Kidney tubule cell (primary cell): ENCODE results near the gene MTRFR.
A peak's percentile ranks its signal among the peaks of the same experiment; 100 is the strongest.

ENCODE experiments used
- DNase-seq: peaks from one replicate; pipeline ENCODE4 v3.0.0-alpha.2; 2018; ENCODE audit warnings: low spot score

The MTRFR gene

GRCh38 chr12:123270214-123271000 lies 37.2 kb downstream of the MTRFR start:
- DNase-seq = peak; percentile 15

- peak; percentile 69 for DNase-seq
Measured at GRCh38 chr12:123271001-123271668, 37.9 kb downstream of the MTRFR start.

GRCh38 chr12:123273166-123273565 lies 39.9 kb downstream of the MTRFR start:
- no peak for DNase-seq

- no peak for DNase-seq
Measured at GRCh38 chr12:123278101-123278627, 44.9 kb downstream of the MTRFR start.

DNA sequence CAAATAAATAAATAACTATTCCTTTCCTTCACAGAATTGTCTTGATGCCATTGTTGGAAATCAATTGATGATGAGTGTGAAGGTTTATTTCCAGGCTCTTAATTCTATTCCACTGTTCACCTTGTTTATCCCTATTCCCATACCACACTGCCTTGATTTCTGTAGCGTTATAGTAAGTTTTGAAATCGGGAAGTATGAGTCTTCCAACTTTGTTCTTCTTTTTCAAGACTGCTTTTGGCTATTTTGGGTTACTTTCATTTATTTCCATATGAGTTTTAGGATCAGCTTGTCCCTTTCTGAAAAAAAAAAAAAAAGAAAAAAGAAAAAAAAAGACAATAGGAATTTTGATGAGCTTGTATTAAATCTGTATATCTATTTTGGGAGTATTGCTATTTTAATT lies 47.7 kb downstream of the MTRFR start:
- no peak for DNase-seq

- DNase-seq = no peak
Measured at GRCh38 chr12:123282111-123282510, 48.9 kb downstream of the MTRFR start.

- DNase-seq = no peak
Measured at GRCh38 chr12:123283461-123283860, 50.2 kb downstream of the MTRFR start.

DNA sequence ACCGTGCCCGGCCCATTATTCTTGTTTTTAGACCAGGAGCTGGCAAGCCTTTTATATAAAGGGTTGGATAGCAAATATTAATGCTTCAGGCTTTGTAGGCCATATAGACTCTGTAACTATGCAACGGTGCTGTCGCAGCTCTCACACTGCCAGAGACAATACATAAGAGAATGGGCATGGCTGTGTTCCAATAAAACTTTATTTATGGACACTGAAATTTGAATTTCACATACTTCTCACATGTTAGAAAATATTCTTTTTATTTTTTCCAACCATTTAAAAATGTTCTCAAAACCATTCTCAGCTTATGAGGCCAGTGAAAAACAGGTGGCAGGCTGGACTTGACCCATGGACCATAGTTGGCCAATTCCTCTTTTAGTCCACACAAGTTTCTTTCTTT lies 51.4 kb downstream of the MTRFR start:
- DNase-seq = no peak

GRCh38 chr12:123286652-123287373 lies 53.6 kb downstream of the MTRFR start:
- DNase-seq = no peak

DNA sequence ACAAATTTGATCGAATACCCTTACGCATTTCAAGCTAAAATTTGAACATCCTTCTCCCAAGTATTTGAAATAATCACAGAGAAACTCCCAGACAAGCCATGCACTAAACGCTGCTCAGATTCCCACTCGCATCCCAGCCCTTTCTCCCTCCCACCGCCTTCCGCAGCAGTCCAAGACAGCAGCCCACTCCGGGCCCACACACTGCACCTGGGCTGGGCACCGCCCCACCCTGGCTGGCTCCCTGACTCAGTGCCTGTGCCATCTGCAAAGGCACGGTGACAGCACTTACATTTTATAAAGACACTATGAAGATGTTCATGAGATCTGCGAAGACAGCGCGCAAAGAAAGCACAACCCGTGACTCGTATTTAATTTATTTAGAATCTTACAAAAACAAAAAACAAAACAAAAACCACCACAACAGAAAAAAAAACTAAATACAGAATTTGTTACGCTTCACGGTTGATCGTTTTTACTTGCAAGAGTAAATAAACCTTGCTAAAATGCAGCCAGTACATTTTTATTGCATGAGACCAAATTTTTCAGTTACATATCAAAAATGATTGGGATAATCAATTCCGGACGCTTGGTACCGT lies 55.6 kb downstream of the MTRFR start:
- DNase-seq = no peak

GRCh38 chr12:123289911-123290310 lies 56.7 kb downstream of the MTRFR start:
- DNase-seq = no peak

GRCh38 chr12:123293178-123293760 lies 60.0 kb downstream of the MTRFR start:
- DNase-seq = no peak

DNA sequence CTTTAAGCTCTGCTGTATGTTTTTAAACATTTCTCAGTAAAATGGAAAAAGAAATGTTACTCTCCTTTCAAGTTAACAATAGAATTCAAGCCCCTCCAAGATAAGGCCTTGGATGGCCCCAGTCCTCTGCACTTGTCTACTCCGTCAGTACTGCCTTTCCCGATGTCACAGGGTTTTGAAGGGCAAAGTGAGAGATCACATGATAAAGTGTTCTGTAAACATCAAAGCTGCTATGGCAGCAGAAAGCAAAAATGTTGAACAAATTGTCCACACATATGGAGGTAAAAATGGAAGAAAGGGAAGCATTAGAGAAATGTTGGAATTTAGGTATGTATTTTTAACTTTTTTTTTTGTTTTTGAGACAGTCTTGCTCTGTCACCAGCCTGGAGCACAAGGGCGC lies 71.9 kb downstream of the MTRFR start:
- no peak for DNase-seq

- no peak for DNase-seq
Measured at GRCh38 chr12:123306200-123306599, 73.0 kb downstream of the MTRFR start.
